GM19467 (cell line): ENCODE results near the gene FOXN3.
"Not testable (repeated sequence)": the region's sequence is repeated elsewhere in the genome, so short reads cannot be mapped to it uniquely, and the experiment has no call there.

Experiments
- ATAC-seq: cut with Tn5 transposase; IDR thresholded peaks from one replicate; pipeline ENCODE4 v1.9.1; 2021; ENCODE audit warnings: mild to moderate bottlenecking, moderate library complexity; ENCODE audit not compliant: unreplicated experiment

Gene FOXN3

GRCh38 chr14:89256283-89256682 is 160.8 kb downstream of the FOXN3 start:
- ATAC-seq: no peak

GRCh38 chr14:89255852-89256251 is 161.2 kb downstream of the FOXN3 start:
- ATAC-seq: no peak

- ATAC-seq: no peak
Observed at GRCh38 chr14:89255012-89255411, 162.0 kb downstream of the FOXN3 start.

- ATAC-seq: no peak
Observed at GRCh38 chr14:89254166-89254909, 162.7 kb downstream of the FOXN3 start.

GRCh38 chr14:89252887-89253532 is 164.0 kb downstream of the FOXN3 start:
- ATAC-seq: no peak

- no peak for ATAC-seq
Observed at GRCh38 chr14:89251061-89251460, 166.0 kb downstream of the FOXN3 start.

- not testable (repeated sequence) for ATAC-seq
Observed at GRCh38 chr14:89250655-89250975, 166.4 kb downstream of the FOXN3 start.

- ATAC-seq: no peak
Observed at GRCh38 chr14:89249972-89250654, 166.9 kb downstream of the FOXN3 start.

- no peak for ATAC-seq
Observed at GRCh38 chr14:89249065-89249695, 167.9 kb downstream of the FOXN3 start.

- no peak for ATAC-seq
Observed at GRCh38 chr14:89248411-89249064, 168.5 kb downstream of the FOXN3 start.

GRCh38 chr14:89247457-89248122 is 169.4 kb downstream of the FOXN3 start:
- ATAC-seq: no peak

- no peak for ATAC-seq
Observed at GRCh38 chr14:89246290-89246689, 170.7 kb downstream of the FOXN3 start.

- no peak for ATAC-seq
Observed at GRCh38 chr14:89245802-89246201, 171.2 kb downstream of the FOXN3 start.

GRCh38 chr14:89244720-89245119 is 172.3 kb downstream of the FOXN3 start:
- no peak for ATAC-seq

GRCh38 chr14:89243741-89244140 is 173.3 kb downstream of the FOXN3 start:
- ATAC-seq: no peak

- ATAC-seq: no peak
Observed at GRCh38 chr14:89243286-89243685, 173.7 kb downstream of the FOXN3 start.

GRCh38 chr14:89242652-89243279 is 174.3 kb downstream of the FOXN3 start:
- ATAC-seq: no peak

GRCh38 chr14:89241934-89242651 is 174.9 kb downstream of the FOXN3 start:
- ATAC-seq: no peak

GRCh38 chr14:89241257-89241656 is 175.8 kb downstream of the FOXN3 start:
- ATAC-seq: no peak
